Spleen (tissue), 7 donors: ENCODE measurements around the gene SLC7A6OS.

Experiments
- CTCF ChIP-seq, 11 experiments: fragments of 200-600 bp in 7 of 11; fragments of 450-650 bp in 4 of 11; sonication (generic) in 4 of 11; IDR thresholded peaks in 8 of 11; conservative IDR thresholded peaks in 3 of 11; 1 replicate in 7 of 11; 2 replicates in 4 of 11; pipeline versions ENCODE4 v1.4.0 to v1.8.0; 2016 to 2021; ENCODE audit warnings: antibody characterized with exemption in 11 of 11, inconsistent platforms in 4 of 11, mild to moderate bottlenecking in 1 of 11
- POLR2AphosphoS5 ChIP-seq, 3 donors: sonication (generic); formaldehyde crosslinking; IDR thresholded peaks; one replicate each; pipeline ENCODE4 v1.5.1; 2017; ENCODE audit warnings: antibody characterized with exemption in 3 of 3
- donor health status: DM: no; HTN: no; CAD: no; lungs with moderate emphysema.
- donor health status: DM: no; HTN: no; CAD: no.
- donor health status: DM: no; HTN: no; CAD: no.

GRCh38 chr16:68324780-68325357 lies 14.1 kb upstream of the SLC7A6OS start:
- TF ChIP-seq CTCF (IDR thresholded peaks at IDR 0.05 in 8 of 11, conservative IDR thresholded peaks at IDR 0.05 in 3 of 11) (no peak), POLR2AphosphoS5 (IDR thresholded peaks at IDR 0.05) (no peak)
